DOHH2 (cell line): ENCODE data around the gene WNT7A.

Source experiments
- H3F3A ChIP-seq: fragments of 200-600 bp; sonication (generic), shearing (Covaris generic); 2 replicates; pipeline ENCODE4 v1.6.0; 2016; ENCODE audit warnings: antibody characterized with exemption, mild to moderate bottlenecking; ENCODE audit not compliant: control insufficient read depth, insufficient read depth
- H3K27ac ChIP-seq: fragments of 200-600 bp; sonication (generic); 2 replicates; pipeline ENCODE4 v1.5.1; 2014; ENCODE audit warnings: low read depth, mild to moderate bottlenecking, low read length, moderate library complexity
- H3K27me3 ChIP-seq: fragments of 200-600 bp; sonication (generic); 2 replicates; pipeline ENCODE4 v1.6.1; 2014; ENCODE audit warnings: mild to moderate bottlenecking, low read length, mixed read lengths; ENCODE audit not compliant: control insufficient read depth
- H3K36me3 ChIP-seq: fragments of 200-600 bp; sonication (generic); 2 replicates; pipeline ENCODE4 v1.6.1; 2014; ENCODE audit warnings: mild to moderate bottlenecking, low read length, moderate library complexity, mixed read lengths; ENCODE audit not compliant: control insufficient read depth
- H3K4me1 ChIP-seq: fragments of 200-600 bp; sonication (generic); 2 replicates; pipeline ENCODE4 v1.6.1; 2014; ENCODE audit warnings: mild to moderate bottlenecking, low read length, mixed read lengths; ENCODE audit not compliant: control insufficient read depth
- H3K4me2 ChIP-seq: fragments of 200-600 bp; sonication (generic); 2 replicates; pipeline ENCODE4 v1.6.0; 2014; ENCODE audit warnings: mild to moderate bottlenecking, low read length, moderate library complexity
- H3K4me3 ChIP-seq: fragments of 200-600 bp; sonication (generic); 2 replicates; pipeline ENCODE4 v1.5.1; 2014; ENCODE audit warnings: mild to moderate bottlenecking, low read length, mixed read lengths
- H3K79me2 ChIP-seq: fragments of 200-600 bp; sonication (generic); 2 replicates; pipeline ENCODE4 v1.6.1; 2014; ENCODE audit warnings: mild to moderate bottlenecking, low read length, mixed read lengths; ENCODE audit not compliant: control insufficient read depth
- H3K9me2 ChIP-seq: fragments of 200-600 bp; sonication (generic); replicated peaks from 2 replicates; pipeline ENCODE4 v1.6.1; 2014; ENCODE audit warnings: mild to moderate bottlenecking, low read length, mixed read lengths; ENCODE audit not compliant: control insufficient read depth
- H3K9me3 ChIP-seq: fragments of 200-600 bp; sonication (generic); 2 replicates; pipeline ENCODE4 v1.6.1; 2014; ENCODE audit warnings: antibody characterized with exemption, low read length, mixed read lengths; ENCODE audit not compliant: control insufficient read depth, insufficient read depth
- H4K20me1 ChIP-seq: fragments of 200-600 bp; sonication (generic); 2 replicates; pipeline ENCODE4 v1.6.0; 2014; ENCODE audit warnings: low read depth, mild to moderate bottlenecking, antibody characterized with exemption, low read length, moderate library complexity; ENCODE audit not compliant: control insufficient read depth, insufficient read depth
- EZH2phosphoT487 ChIP-seq: fragments of 200-600 bp; sonication (generic); IDR thresholded peaks from 2 replicates; pipeline ENCODE4 v1.6.1; 2017; ENCODE audit warnings: borderline replicate concordance, mild to moderate bottlenecking, antibody characterized with exemption, low read length, moderate library complexity, mixed read lengths
- TF ChIP-seq, protein P1 (sequence below): fragments of 200-600 bp; sonication (generic); IDR thresholded peaks from one replicate; pipeline ENCODE4 v1.5.1; 2014; ENCODE audit warnings: antibody characterized with exemption, mild to moderate bottlenecking, low read depth, low read length; ENCODE audit not compliant: poor library complexity, severe bottlenecking

WNT7A gene

DNA sequence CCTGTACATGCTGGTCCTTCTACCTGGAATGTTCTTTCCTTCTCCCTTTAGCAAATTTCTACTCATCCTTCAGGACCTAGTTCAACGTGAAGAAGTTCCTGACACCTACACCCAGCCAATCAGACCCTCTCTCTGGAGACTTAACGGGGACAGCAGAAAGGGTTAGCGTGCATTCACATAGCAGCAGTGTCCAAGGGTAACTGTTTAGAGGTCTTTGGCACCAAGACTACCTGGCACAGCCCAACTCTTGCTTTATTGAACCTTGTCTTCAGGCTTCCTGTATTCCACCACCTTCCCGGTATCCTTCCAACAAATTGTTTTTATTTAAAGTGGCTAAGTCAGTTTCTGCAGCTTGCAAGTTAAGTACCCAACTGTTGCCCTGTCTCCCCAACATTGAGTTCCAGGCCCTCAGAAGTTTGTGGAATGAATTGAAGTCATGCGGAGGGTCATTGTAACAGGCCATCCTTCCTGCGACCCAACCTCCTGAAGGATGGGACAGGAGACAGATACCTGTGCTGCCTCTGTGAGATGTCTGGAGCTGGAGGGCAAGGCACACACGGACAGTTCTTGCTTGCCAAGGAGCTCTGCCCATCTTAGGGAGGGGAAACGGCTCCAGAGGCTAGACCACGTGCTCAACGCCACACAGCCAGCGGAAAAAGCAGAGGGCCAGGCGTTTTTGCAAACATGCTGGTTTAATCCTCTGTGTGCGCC, 14.4 kb upstream of the WNT7A start:
- H3K9me3 ChIP-seq = no peaks in the 10 kb centered on the region
- H3K4me2 ChIP-seq = no peak overlapping the region
- H3K79me2 ChIP-seq = no peaks in the 10 kb centered on the region
- peaks cover 11% of the 10 kb centered on the region for H3K4me1 ChIP-seq
- H3K27me3 ChIP-seq = peaks cover 27% of the 10 kb centered on the region
- no peak overlapping the region for H3K27ac ChIP-seq
- no peak for TF ChIP-seq EZH2phosphoT487
- TF ChIP-seq, protein P1, sequence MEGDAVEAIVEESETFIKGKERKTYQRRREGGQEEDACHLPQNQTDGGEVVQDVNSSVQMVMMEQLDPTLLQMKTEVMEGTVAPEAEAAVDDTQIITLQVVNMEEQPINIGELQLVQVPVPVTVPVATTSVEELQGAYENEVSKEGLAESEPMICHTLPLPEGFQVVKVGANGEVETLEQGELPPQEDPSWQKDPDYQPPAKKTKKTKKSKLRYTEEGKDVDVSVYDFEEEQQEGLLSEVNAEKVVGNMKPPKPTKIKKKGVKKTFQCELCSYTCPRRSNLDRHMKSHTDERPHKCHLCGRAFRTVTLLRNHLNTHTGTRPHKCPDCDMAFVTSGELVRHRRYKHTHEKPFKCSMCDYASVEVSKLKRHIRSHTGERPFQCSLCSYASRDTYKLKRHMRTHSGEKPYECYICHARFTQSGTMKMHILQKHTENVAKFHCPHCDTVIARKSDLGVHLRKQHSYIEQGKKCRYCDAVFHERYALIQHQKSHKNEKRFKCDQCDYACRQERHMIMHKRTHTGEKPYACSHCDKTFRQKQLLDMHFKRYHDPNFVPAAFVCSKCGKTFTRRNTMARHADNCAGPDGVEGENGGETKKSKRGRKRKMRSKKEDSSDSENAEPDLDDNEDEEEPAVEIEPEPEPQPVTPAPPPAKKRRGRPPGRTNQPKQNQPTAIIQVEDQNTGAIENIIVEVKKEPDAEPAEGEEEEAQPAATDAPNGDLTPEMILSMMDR = no peak
- H3K9me2 ChIP-seq = no peaks in the 10 kb centered on the region
- H3K4me3 ChIP-seq = no peak overlapping the region
- no peaks in the 10 kb centered on the region for H4K20me1 ChIP-seq
- H3K36me3 ChIP-seq = no peaks in the 10 kb centered on the region
- peaks cover 3% of the 10 kb centered on the region; the same call in 1 of the 2 replicates for H3F3A ChIP-seq

DNA sequence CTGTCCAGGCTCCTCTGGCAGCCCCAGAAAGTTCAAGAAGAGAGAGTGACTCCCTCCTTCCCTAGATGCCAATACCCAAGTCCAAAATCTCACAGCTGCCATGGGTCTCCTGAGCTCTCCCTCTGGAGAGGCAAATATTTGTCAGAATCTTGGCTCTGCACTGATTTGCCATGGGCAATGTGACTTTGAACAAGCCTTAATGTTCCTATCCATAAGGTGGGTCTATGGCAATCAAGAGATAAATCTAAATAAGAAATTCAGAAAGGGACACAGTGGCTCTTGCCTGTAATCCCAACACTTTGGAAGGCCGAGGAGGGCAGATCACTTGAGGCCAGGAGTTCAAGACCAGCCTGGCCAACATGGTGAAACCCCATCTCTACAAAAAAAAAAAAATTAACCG, 12.4 kb upstream of the WNT7A start:
- no peak overlapping the region for H3K27ac ChIP-seq
- peaks cover 3% of the 10 kb centered on the region; the same call in 1 of the 2 replicates for H3F3A ChIP-seq
- no peak overlapping the region for H3K4me2 ChIP-seq

DNA sequence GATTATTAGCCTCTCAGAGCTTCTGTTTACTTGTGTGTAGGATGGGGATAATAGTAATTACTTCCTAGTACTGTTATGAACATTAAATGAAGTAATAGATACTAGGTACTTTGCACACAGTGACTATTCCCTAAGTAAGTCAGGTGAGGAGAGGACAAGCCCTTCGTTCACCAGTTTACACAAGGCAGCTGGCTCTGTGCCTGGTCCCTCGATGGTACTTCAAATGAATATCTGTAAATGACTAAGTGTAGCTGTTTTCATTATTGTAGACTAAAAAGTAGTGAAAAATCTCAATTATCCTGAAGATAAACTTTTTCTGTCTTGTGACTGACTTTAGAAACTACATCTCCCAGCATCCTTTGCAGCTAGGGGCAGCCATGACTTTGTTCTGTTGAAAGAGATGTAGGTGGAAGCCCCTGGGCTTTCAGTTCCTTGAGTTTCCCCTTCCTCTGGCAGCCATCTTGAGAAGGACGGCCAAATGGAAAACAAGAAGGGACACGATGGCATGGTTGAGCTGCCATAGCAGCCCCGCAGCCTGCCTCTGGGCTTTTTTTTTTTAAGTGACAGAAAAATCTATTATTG, 11.7 kb upstream of the WNT7A start:
- no peak overlapping the region for H3K4me2 ChIP-seq
- TF ChIP-seq EZH2phosphoT487 = no peak
- TF ChIP-seq, protein P1 = no peak
- H3K27ac ChIP-seq = no peak overlapping the region

More for the DNA sequence above, 12.4 kb upstream of the WNT7A start:
- H3K4me3 ChIP-seq = no peak overlapping the region
- H4K20me1 ChIP-seq = no peaks in the 10 kb centered on the region
- TF ChIP-seq EZH2phosphoT487 = no peak
- TF ChIP-seq, protein P1 = no peak
- no peaks in the 10 kb centered on the region for H3K36me3 ChIP-seq
- no peaks in the 10 kb centered on the region for H3K79me2 ChIP-seq
- H3K4me1 ChIP-seq = peaks cover 11% of the 10 kb centered on the region
- no peaks in the 10 kb centered on the region for H3K9me3 ChIP-seq
- no peaks in the 10 kb centered on the region for H3K9me2 ChIP-seq
- peaks cover 17% of the 10 kb centered on the region for H3K27me3 ChIP-seq

More for the DNA sequence above, 11.7 kb upstream of the WNT7A start:
- H4K20me1 ChIP-seq = no peaks in the 10 kb centered on the region
- H3K4me1 ChIP-seq = peaks cover 11% of the 10 kb centered on the region
- no peaks in the 10 kb centered on the region for H3K9me3 ChIP-seq
- H3K36me3 ChIP-seq = no peaks in the 10 kb centered on the region
- no peaks in the 10 kb centered on the region for H3K79me2 ChIP-seq
- H3K27me3 ChIP-seq = peaks cover 15% of the 10 kb centered on the region
- H3F3A ChIP-seq = peaks cover 3% of the 10 kb centered on the region; the same call in 1 of the 2 replicates
- H3K9me2 ChIP-seq = no peaks in the 10 kb centered on the region
- H3K4me3 ChIP-seq = no peak overlapping the region
